ENCODE data around the gene KBTBD8.

The KBTBD8 gene

DNA sequence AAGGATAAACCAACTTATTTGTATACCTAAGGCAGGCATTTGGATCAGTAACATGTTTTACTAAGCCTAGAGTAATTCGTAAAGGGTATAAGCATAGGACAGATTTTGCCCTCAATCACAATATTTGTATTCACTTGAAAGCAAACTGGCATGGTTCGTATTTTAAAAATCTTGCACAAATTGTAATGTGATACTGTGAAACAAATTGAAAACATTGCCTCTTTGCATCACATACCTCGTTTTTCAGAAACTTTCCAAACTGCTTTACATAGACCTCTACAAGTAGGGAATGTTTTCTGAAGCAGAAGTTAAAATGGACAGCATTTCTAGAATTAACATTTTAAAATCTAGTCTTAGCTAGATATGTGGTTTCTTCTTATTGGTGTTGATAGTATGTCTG is 11.6 kb downstream of the KBTBD8 start:
- H3K4me1 ChIP-seq (ENCODE audit: insufficient read depth, low read length): no peaks in the 10 kb centered on the region
- no peak for DNase-seq
- no peaks in the 10 kb centered on the region; the same call in 1 of the 2 replicates for H4K20me1 ChIP-seq (ENCODE audit: insufficient read depth, low read length)
- H3K36me3 ChIP-seq (ENCODE audit: insufficient read depth, low read length): peaks cover 14% of the 10 kb centered on the region; the same call in 1 of the 2 replicates
- no peak for ATAC-seq (ENCODE audit: insufficient read depth, low read depth)
- no peaks in the 10 kb centered on the region for H3K9me3 ChIP-seq (ENCODE audit: insufficient read depth, low read length, severe bottlenecking)
- no peak overlapping the region for H3K4me3 ChIP-seq (ENCODE audit: low read depth in 1 of 2, low read length in 2 of 2)
- TF ChIP-seq EZH2 (IDR thresholded peaks at IDR 0.05; ENCODE audit: borderline replicate concordance, low read depth, low read length, severe bottlenecking): no peak
- TF ChIP-seq, protein P1, sequence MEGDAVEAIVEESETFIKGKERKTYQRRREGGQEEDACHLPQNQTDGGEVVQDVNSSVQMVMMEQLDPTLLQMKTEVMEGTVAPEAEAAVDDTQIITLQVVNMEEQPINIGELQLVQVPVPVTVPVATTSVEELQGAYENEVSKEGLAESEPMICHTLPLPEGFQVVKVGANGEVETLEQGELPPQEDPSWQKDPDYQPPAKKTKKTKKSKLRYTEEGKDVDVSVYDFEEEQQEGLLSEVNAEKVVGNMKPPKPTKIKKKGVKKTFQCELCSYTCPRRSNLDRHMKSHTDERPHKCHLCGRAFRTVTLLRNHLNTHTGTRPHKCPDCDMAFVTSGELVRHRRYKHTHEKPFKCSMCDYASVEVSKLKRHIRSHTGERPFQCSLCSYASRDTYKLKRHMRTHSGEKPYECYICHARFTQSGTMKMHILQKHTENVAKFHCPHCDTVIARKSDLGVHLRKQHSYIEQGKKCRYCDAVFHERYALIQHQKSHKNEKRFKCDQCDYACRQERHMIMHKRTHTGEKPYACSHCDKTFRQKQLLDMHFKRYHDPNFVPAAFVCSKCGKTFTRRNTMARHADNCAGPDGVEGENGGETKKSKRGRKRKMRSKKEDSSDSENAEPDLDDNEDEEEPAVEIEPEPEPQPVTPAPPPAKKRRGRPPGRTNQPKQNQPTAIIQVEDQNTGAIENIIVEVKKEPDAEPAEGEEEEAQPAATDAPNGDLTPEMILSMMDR (IDR thresholded peaks at IDR 0.05; ENCODE audit: borderline replicate concordance, extremely low read depth, low read length, poor library complexity, severe bottlenecking): no peak
- H3K4me2 ChIP-seq (ENCODE audit: insufficient read depth, low read length): no peak overlapping the region
- H3K79me2 ChIP-seq (ENCODE audit: insufficient read depth, low read length): 0 out of 2 replicates have a peak, but pooled peaks cover 3% of the 10 kb centered on the region
- H3K27me3 ChIP-seq (ENCODE audit: insufficient read depth, low read length, poor library complexity): no peaks in the 10 kb centered on the region
- H3K27ac ChIP-seq (ENCODE audit: low read length): no peak overlapping the region
- H3K9ac ChIP-seq (ENCODE audit: low read depth, low read length): no peak overlapping the region
- no peak overlapping the region for H2AFZ ChIP-seq (ENCODE audit: low read depth, low read length)

DNA sequence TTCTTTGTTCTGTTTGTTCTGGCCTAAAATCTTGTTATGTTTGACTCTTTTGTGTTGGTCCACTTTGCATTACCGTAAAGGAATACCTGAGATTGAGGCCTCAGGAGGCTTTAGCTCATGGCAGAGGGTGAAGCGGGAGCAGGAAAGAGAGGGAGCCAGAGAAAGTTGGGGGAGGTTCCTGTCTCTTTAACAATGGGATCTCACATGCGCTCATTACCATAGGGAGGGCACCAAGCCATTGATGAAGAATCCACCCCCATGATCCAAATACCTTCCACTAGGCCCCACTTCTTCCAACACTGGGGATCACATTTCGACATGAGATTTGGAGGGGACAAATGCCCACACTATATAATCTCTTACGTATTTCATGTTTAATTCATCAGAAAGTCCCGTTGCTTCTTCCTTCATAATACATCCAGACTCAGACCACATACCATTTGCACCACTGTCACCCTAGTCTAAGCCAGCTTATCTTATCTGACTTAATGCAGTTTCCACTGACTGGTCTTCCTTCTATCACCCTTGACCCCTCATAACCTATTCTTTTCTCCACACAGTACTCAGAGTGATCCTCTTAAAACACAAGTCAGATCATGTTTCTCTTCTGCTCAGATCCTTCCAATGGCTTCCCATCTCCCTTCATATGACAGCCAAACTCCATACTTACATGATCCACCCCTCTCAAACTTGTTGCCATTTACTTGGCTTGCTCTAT is 13.5 kb downstream of the KBTBD8 start:
- Histone ChIP-seq H3K36me3 (ENCODE audit: insufficient read depth, low read length) (peaks cover 14% of the 10 kb centered on the region; the same call in 1 of the 2 replicates), H2AFZ (ENCODE audit: low read depth, low read length) (no peak overlapping the region), H3K4me1 (ENCODE audit: insufficient read depth, low read length) (no peaks in the 10 kb centered on the region), H3K9ac (ENCODE audit: low read depth, low read length) (no peak overlapping the region), H3K79me2 (ENCODE audit: insufficient read depth, low read length) (no peaks in the 10 kb centered on the region), H3K9me3 (ENCODE audit: insufficient read depth, low read length, severe bottlenecking) (no peaks in the 10 kb centered on the region), H3K4me2 (ENCODE audit: insufficient read depth, low read length) (no peak overlapping the region), H3K4me3 (ENCODE audit: low read depth in 1 of 2, low read length in 2 of 2) (no peak overlapping the region), H4K20me1 (ENCODE audit: insufficient read depth, low read length) (no peaks in the 10 kb centered on the region; the same call in 1 of the 2 replicates), H3K27ac (ENCODE audit: low read length) (no peak overlapping the region), H3K27me3 (ENCODE audit: insufficient read depth, low read length, poor library complexity) (no peaks in the 10 kb centered on the region)
- DNase-seq: no peak
- no peak for TF ChIP-seq EZH2 (IDR thresholded peaks at IDR 0.05; ENCODE audit: borderline replicate concordance, low read depth, low read length, severe bottlenecking)
- TF ChIP-seq, protein P1 (IDR thresholded peaks at IDR 0.05; ENCODE audit: borderline replicate concordance, extremely low read depth, low read length, poor library complexity, severe bottlenecking): no peak
- no peak for ATAC-seq (ENCODE audit: insufficient read depth, low read depth)

DNA sequence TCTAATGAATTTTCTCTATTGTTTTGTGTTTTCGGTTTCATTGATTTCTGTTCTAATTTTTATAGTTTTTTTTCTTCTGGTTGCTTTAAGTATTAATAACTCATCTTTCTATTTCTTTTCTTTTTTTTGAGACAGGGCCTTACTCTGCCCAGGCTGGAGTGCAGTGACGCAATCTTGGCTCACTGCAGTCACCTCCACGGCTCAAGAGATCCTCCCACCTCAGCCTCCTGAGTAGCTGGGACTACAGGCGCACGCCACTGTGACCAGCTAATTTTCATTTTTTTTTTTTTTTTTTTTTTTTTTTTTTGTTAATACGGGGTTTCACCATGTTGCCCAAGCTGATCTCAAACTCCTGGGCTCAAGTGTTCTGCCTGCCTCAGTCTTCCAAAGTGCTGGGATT is 14.5 kb downstream of the KBTBD8 start:
- no peak overlapping the region for H3K4me3 ChIP-seq (ENCODE audit: low read depth in 1 of 2, low read length in 2 of 2)
- no peaks in the 10 kb centered on the region for H3K79me2 ChIP-seq (ENCODE audit: insufficient read depth, low read length)
- H3K27ac ChIP-seq (ENCODE audit: low read length): no peak overlapping the region
- no peak overlapping the region for H3K9ac ChIP-seq (ENCODE audit: low read depth, low read length)
- no peak for ATAC-seq (ENCODE audit: insufficient read depth, low read depth)
- no peaks in the 10 kb centered on the region for H3K9me3 ChIP-seq (ENCODE audit: insufficient read depth, low read length, severe bottlenecking)
- no peaks in the 10 kb centered on the region for H3K4me1 ChIP-seq (ENCODE audit: insufficient read depth, low read length)
- no peak overlapping the region for H3K4me2 ChIP-seq (ENCODE audit: insufficient read depth, low read length)
- peaks cover 14% of the 10 kb centered on the region; the same call in 1 of the 2 replicates for H3K36me3 ChIP-seq (ENCODE audit: insufficient read depth, low read length)
- no peak overlapping the region for H2AFZ ChIP-seq (ENCODE audit: low read depth, low read length)
- H4K20me1 ChIP-seq (ENCODE audit: insufficient read depth, low read length): no peaks in the 10 kb centered on the region
- H3K27me3 ChIP-seq (ENCODE audit: insufficient read depth, low read length, poor library complexity): no peaks in the 10 kb centered on the region
- DNase-seq: no peak
- TF ChIP-seq, protein P1 (IDR thresholded peaks at IDR 0.05; ENCODE audit: borderline replicate concordance, extremely low read depth, low read length, poor library complexity, severe bottlenecking): no peak
- no peak for TF ChIP-seq EZH2 (IDR thresholded peaks at IDR 0.05; ENCODE audit: borderline replicate concordance, low read depth, low read length, severe bottlenecking)
